ENCODE results near the gene ZNF792. TPM values are rescaled to one million over a fixed set of nuclear protein-coding genes. Genes with fewer than 3 reads are reported as not detected.

Gene ZNF792
- polyA plus RNA-seq, 1 of the 3 experiments (the other 2 are of a cell fraction): 1.5 TPM

DNA sequence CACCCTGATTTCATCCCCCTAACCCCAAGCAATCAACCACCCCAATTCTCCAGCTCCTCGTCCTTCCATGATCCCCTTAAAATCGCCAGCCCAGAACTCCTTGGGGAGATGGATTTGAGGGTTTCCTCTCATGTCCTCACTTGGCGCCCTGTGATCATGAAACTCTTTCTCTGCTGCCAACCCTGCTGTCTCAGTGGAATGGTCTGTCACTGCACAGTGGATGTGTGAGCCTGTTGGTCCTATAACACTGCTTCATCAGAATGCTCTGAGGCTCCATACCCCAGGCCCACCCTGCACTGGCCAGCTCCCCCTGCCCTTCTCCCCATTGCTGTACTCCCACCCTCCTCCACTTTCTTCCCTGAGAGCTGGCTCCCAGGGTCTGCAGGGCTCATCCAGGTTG is 12.6 kb upstream of the ZNF792 start:
- CTCF ChIA-PET: interaction anchor here (0.9 kb wide), 1 partner anchor 138 kb away, joined by 3 read pairs; no protein-coding TSS in a partner anchor
- H3K9ac ChIP-seq: no peak overlapping the region

DNA sequence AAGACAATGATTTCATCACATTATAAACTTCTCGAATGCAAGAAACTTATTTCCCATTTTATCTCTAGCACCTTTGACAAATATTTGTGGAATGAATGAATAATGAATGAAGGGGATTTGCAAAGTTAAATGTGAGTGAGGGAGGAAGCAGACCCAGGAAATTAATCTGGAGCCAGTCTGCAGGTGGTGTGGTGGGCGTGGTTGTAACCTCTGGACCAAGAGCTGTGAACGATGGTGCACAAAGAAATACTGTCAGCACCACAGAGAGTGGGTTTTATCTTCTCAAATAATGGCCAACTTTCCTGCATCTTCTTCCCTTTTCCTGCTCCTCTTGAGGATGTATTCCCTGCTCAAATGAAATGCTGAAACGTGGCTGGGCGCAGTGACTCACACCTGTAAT is 11.0 kb upstream of the ZNF792 start:
- no peaks in the 10 kb centered on the region for H3K79me2 ChIP-seq (ENCODE audit: insufficient read depth)
- H3F3A ChIP-seq (replicated peaks; ENCODE audit: insufficient read depth): no peaks in the 10 kb centered on the region
- no peak overlapping the region for H3K4me2 ChIP-seq
- H3K9me2 ChIP-seq: no peaks in the 10 kb centered on the region
- H4K20me1 ChIP-seq (ENCODE audit: insufficient read depth): no peaks in the 10 kb centered on the region
- WGBS (ENCODE audit: low lambda C conversion rate): 65% methylated on average over 5 of the region's 5 CpGs
- no peaks in the 10 kb centered on the region for H3K9me3 ChIP-seq
- DNase-seq: no peak
- no peak overlapping the region for H3K27ac ChIP-seq (ENCODE audit: low read depth in 2 of 2, low read length in 1 of 2)
- H2AFZ ChIP-seq (ENCODE audit: low read depth): no peak overlapping the region
- H3K9ac ChIP-seq: no peak overlapping the region
- CTCF ChIA-PET: interaction anchor here (2.3 to 4.1 kb wide), 2 partner anchors 34 to 38 kb away, joined by 7 to 38 read pairs; no protein-coding TSS in a partner anchor
- POLR2A ChIA-PET: no interaction called here
- no peak overlapping the region for H3K4me3 ChIP-seq (ENCODE audit: low read depth in 2 of 2, low read length in 1 of 2)
- peaks cover 6% of the 10 kb centered on the region; the same call in 1 of the 2 replicates for H3K27me3 ChIP-seq (ENCODE audit: insufficient read depth)
- no peaks in the 10 kb centered on the region for H3K4me1 ChIP-seq (ENCODE audit: control insufficient read depth in 1 of 2, insufficient read depth in 2 of 2, low read depth in 1 of 2, low read length in 1 of 2)
- TF ChIP-seq, protein P1, sequence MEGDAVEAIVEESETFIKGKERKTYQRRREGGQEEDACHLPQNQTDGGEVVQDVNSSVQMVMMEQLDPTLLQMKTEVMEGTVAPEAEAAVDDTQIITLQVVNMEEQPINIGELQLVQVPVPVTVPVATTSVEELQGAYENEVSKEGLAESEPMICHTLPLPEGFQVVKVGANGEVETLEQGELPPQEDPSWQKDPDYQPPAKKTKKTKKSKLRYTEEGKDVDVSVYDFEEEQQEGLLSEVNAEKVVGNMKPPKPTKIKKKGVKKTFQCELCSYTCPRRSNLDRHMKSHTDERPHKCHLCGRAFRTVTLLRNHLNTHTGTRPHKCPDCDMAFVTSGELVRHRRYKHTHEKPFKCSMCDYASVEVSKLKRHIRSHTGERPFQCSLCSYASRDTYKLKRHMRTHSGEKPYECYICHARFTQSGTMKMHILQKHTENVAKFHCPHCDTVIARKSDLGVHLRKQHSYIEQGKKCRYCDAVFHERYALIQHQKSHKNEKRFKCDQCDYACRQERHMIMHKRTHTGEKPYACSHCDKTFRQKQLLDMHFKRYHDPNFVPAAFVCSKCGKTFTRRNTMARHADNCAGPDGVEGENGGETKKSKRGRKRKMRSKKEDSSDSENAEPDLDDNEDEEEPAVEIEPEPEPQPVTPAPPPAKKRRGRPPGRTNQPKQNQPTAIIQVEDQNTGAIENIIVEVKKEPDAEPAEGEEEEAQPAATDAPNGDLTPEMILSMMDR (IDR thresholded peaks at IDR 0.05): no peak
- TF ChIP-seq SIN3A (IDR thresholded peaks at IDR 0.05; ENCODE audit: borderline replicate concordance, low read depth, low read length) (no peak), ELF1 (IDR thresholded peaks at IDR 0.05) (no peak), TAF1 (IDR thresholded peaks at IDR 0.05; ENCODE audit: borderline replicate concordance, low read depth, low read length) (no peak), YY1 (IDR thresholded peaks at IDR 0.05; ENCODE audit: low read depth) (no peak), RXRA (IDR thresholded peaks at IDR 0.05; ENCODE audit: borderline replicate concordance, low read depth) (no peak), FOSL2 (IDR thresholded peaks at IDR 0.05; ENCODE audit: borderline replicate concordance, low read depth) (no peak), TCF12 (IDR thresholded peaks at IDR 0.05) (no peak), EP300 (IDR thresholded peaks at IDR 0.05; ENCODE audit: borderline replicate concordance in 1 of 2, low read depth in 1 of 2, low read length in 1 of 2) (no peak), GABPA (IDR thresholded peaks at IDR 0.05; ENCODE audit: low read depth) (no peak), FOXJ3 (CRISPR knock-in tag; IDR thresholded peaks at IDR 0.05) (no peak), CHD2 (IDR thresholded peaks at IDR 0.05; ENCODE audit: low read length, partially characterized antibody) (no peak), EZH2phosphoT487 (IDR thresholded peaks at IDR 0.05; ENCODE audit: borderline replicate concordance, low read depth) (no peak), MXI1 (IDR thresholded peaks at IDR 0.05; ENCODE audit: low read depth, low read length) (no peak), RFX5 (IDR thresholded peaks at IDR 0.05; ENCODE audit: low read length) (no peak), FOXM1 (IDR thresholded peaks at IDR 0.05; ENCODE audit: low read depth) (no peak)
- TF ChIP-seq, protein P2, sequence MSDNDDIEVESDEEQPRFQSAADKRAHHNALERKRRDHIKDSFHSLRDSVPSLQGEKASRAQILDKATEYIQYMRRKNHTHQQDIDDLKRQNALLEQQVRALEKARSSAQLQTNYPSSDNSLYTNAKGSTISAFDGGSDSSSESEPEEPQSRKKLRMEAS (IDR thresholded peaks at IDR 0.05; ENCODE audit: low read depth): no peak
- TF ChIP-seq, protein P3, sequence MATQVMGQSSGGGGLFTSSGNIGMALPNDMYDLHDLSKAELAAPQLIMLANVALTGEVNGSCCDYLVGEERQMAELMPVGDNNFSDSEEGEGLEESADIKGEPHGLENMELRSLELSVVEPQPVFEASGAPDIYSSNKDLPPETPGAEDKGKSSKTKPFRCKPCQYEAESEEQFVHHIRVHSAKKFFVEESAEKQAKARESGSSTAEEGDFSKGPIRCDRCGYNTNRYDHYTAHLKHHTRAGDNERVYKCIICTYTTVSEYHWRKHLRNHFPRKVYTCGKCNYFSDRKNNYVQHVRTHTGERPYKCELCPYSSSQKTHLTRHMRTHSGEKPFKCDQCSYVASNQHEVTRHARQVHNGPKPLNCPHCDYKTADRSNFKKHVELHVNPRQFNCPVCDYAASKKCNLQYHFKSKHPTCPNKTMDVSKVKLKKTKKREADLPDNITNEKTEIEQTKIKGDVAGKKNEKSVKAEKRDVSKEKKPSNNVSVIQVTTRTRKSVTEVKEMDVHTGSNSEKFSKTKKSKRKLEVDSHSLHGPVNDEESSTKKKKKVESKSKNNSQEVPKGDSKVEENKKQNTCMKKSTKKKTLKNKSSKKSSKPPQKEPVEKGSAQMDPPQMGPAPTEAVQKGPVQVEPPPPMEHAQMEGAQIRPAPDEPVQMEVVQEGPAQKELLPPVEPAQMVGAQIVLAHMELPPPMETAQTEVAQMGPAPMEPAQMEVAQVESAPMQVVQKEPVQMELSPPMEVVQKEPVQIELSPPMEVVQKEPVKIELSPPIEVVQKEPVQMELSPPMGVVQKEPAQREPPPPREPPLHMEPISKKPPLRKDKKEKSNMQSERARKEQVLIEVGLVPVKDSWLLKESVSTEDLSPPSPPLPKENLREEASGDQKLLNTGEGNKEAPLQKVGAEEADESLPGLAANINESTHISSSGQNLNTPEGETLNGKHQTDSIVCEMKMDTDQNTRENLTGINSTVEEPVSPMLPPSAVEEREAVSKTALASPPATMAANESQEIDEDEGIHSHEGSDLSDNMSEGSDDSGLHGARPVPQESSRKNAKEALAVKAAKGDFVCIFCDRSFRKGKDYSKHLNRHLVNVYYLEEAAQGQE (IDR thresholded peaks at IDR 0.05; ENCODE audit: low read depth, low read length): no peak
- TF ChIP-seq, protein P4, sequence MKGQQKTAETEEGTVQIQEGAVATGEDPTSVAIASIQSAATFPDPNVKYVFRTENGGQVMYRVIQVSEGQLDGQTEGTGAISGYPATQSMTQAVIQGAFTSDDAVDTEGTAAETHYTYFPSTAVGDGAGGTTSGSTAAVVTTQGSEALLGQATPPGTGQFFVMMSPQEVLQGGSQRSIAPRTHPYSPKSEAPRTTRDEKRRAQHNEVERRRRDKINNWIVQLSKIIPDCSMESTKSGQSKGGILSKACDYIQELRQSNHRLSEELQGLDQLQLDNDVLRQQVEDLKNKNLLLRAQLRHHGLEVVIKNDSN (IDR thresholded peaks at IDR 0.05; ENCODE audit: borderline replicate concordance, low read depth): no peak
- no peaks in the 10 kb centered on the region for H3K36me3 ChIP-seq (replicated peaks in 1 of 2; ENCODE audit: control insufficient read depth in 1 of 2, insufficient read depth in 2 of 2, low read length in 1 of 2)

More for the DNA sequence above, 12.6 kb upstream of the ZNF792 start:
- Histone ChIP-seq H3K27ac (ENCODE audit: low read depth in 2 of 2, low read length in 1 of 2) (no peak overlapping the region), H2AFZ (ENCODE audit: low read depth) (no peak overlapping the region), H3K36me3 (replicated peaks in 1 of 2; ENCODE audit: control insufficient read depth in 1 of 2, insufficient read depth in 2 of 2, low read length in 1 of 2) (no peaks in the 10 kb centered on the region), H3K4me1 (ENCODE audit: control insufficient read depth in 1 of 2, insufficient read depth in 2 of 2, low read depth in 1 of 2, low read length in 1 of 2) (no peaks in the 10 kb centered on the region), H4K20me1 (ENCODE audit: insufficient read depth) (no peaks in the 10 kb centered on the region), H3K9me3 (no peaks in the 10 kb centered on the region), H3K4me2 (no peak overlapping the region), H3F3A (replicated peaks; ENCODE audit: insufficient read depth) (no peaks in the 10 kb centered on the region), H3K4me3 (ENCODE audit: low read depth in 2 of 2, low read length in 1 of 2) (no peak overlapping the region), H3K79me2 (ENCODE audit: insufficient read depth) (no peaks in the 10 kb centered on the region), H3K27me3 (ENCODE audit: insufficient read depth) (no peaks in the 10 kb centered on the region; the same call in 1 of the 2 replicates), H3K9me2 (no peaks in the 10 kb centered on the region)
- no peak for DNase-seq
- TF ChIP-seq TEAD4 (IDR thresholded peaks at IDR 0.05; ENCODE audit: borderline replicate concordance, insufficient read depth) (no peak), NRF1 (IDR thresholded peaks at IDR 0.05; ENCODE audit: low read depth, low read length) (no peak)
- 35% methylated on average over 3 of the region's 3 CpGs for WGBS (ENCODE audit: low lambda C conversion rate)
- POLR2A ChIA-PET: no interaction called here

All from SK-N-SH (cell line).